Measurements from ENCODE around the gene FNBP1. TPM values are rescaled to one million over a fixed set of nuclear protein-coding genes. Genes with fewer than 3 reads are reported as not detected.

The FNBP1 gene
- total and polyA plus RNA-seq, 2 of the 8 experiments (the other 6 are each of a cell fraction or from before 2014, with no cell fraction given): 7.2 to 40.9 TPM

GRCh38 chr9:130036099-130036498 lies 6.9 kb downstream of the FNBP1 start:
- no peak overlapping the region for H3K18ac ChIP-seq (ENCODE audit: extremely low read depth, low read length)
- no peak overlapping the region for H2AFZ ChIP-seq (ENCODE audit: low read length)
- H3K79me1 ChIP-seq (ENCODE audit: low read depth, low read length): peaks cover 1% of the 10 kb centered on the region; the same call in 1 of the 2 replicates
- no peaks in the 10 kb centered on the region for H3K36me3 ChIP-seq (ENCODE audit: control insufficient read depth in 2 of 4, insufficient read depth in 4 of 4, low read length in 3 of 4)
- H3K23me2 ChIP-seq (ENCODE audit: low read depth, low read length): no peaks in the 10 kb centered on the region
- H3K23ac ChIP-seq (ENCODE audit: insufficient read length): no peak overlapping the region
- no peak overlapping the region for H2AK5ac ChIP-seq (ENCODE audit: low read depth, low read length)
- no peak overlapping the region for H4K91ac ChIP-seq (replicated peaks; ENCODE audit: insufficient read length, low read length)
- no peak overlapping the region for H2BK5ac ChIP-seq (ENCODE audit: low read depth, low read length)
- no peak overlapping the region for H3K4ac ChIP-seq (replicated peaks; ENCODE audit: insufficient read length, low read depth, low read length)
- no peak overlapping the region for H2BK15ac ChIP-seq (ENCODE audit: low read length)
- no peak overlapping the region for H2BK20ac ChIP-seq (ENCODE audit: low read length)
- DNase-seq (ENCODE audit: low read depth in 1 of 2, low spot score in 2 of 2) (no peak), FAIRE-seq (no peak)
- H3K4me2 ChIP-seq (ENCODE audit: insufficient read depth in 1 of 2, low read depth in 2 of 2, low read length in 2 of 2): no peak overlapping the region
- H2BK120ac ChIP-seq (replicated peaks; ENCODE audit: low read depth, low read length): no peak overlapping the region
- H2BK12ac ChIP-seq (ENCODE audit: low read depth, low read length): no peak overlapping the region
- no peaks in the 10 kb centered on the region; a peak in 1 of 7 replicates for H3K4me1 ChIP-seq (replicated peaks in 1 of 4; ENCODE audit: control insufficient read depth in 3 of 4, insufficient read depth in 4 of 4, low read length in 3 of 4)
- ChIA-PET POLR2A (ENCODE audit: partially characterized antibody) (no interaction called here), CTCF (ENCODE audit: partially characterized antibody) (no interaction called here)
- H4K5ac ChIP-seq (ENCODE audit: insufficient read length, low read depth, low read length): no peak overlapping the region
- H3K4me3 ChIP-seq (ENCODE audit: extremely low read depth in 1 of 4, insufficient read depth in 2 of 4, low read depth in 3 of 4, low read length in 4 of 4): no peak overlapping the region
- H3K9me3 ChIP-seq (ENCODE audit: insufficient read depth in 2 of 2, low read depth in 1 of 2, low read length in 1 of 2): no peaks in the 10 kb centered on the region
- H3K27me3 ChIP-seq (replicated peaks in 1 of 4; ENCODE audit: control insufficient read depth in 3 of 4, extremely low read depth in 1 of 4, insufficient read depth in 3 of 4, low read length in 3 of 4): no peaks in the 10 kb centered on the region; a peak in 1 of 7 replicates
- no peak overlapping the region for H3K9ac ChIP-seq (replicated peaks in 1 of 4; ENCODE audit: extremely low read depth in 1 of 4, low read depth in 3 of 4, low read length in 3 of 4)
- no peak overlapping the region for H3K56ac ChIP-seq (replicated peaks; ENCODE audit: insufficient read length, low read depth, low read length)
- no peaks in the 10 kb centered on the region for H4K20me1 ChIP-seq (replicated peaks in 1 of 2; ENCODE audit: control insufficient read depth in 1 of 2, insufficient read depth in 2 of 2, low read length in 2 of 2)
- peaks cover 2 to 62% of the 10 kb centered on the region in 2 experiments; a peak in 2 of 4 replicates for H3K79me2 ChIP-seq (ENCODE audit: control insufficient read depth in 1 of 2, insufficient read depth in 2 of 2, low read length in 2 of 2)
- no peak overlapping the region for H3K27ac ChIP-seq (ENCODE audit: low read depth, low read length)
- no peak overlapping the region for H3K14ac ChIP-seq (ENCODE audit: insufficient read length)
- H4K8ac ChIP-seq (ENCODE audit: extremely low read depth, insufficient read depth, low read length): no peak overlapping the region
- TF ChIP-seq GTF2F1 (IDR thresholded peaks at IDR 0.05; ENCODE audit: borderline replicate concordance, low read depth, low read length) (no peak), CREB1 (IDR thresholded peaks at IDR 0.05) (no peak)
- TF ChIP-seq, protein P1, sequence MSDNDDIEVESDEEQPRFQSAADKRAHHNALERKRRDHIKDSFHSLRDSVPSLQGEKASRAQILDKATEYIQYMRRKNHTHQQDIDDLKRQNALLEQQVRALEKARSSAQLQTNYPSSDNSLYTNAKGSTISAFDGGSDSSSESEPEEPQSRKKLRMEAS (IDR thresholded peaks at IDR 0.05): no peak
